Mononuclear cell (primary cell): ENCODE measurements around the gene SLC4A7. TPM values are rescaled to one million over a fixed set of nuclear protein-coding genes. Genes with fewer than 3 reads are reported as not detected.

Experiments used
- H3K27me3 ChIP-seq: 2 replicates; pipeline ENCODE4 v1.6.0; 2011; ENCODE audit warnings: low read length, control low read depth; ENCODE audit not compliant: insufficient read depth
- H3K4me1 ChIP-seq: 2 replicates; pipeline ENCODE4 v1.5.1; 2011; ENCODE audit warnings: mild to moderate bottlenecking, low read length, control low read depth; ENCODE audit not compliant: insufficient read depth
- H3K4me3 ChIP-seq: 2 replicates; pipeline ENCODE4 v1.5.1; 2011; ENCODE audit warnings: mild to moderate bottlenecking, low read length, moderate library complexity
- H3K9me3 ChIP-seq: 2 replicates; pipeline ENCODE4 v1.5.1; 2011; ENCODE audit warnings: low read depth, mild to moderate bottlenecking, control low read depth, low read length
- total RNA-seq: library from RNA; depleted of rRNA; stranded (reverse); fragments of >200 nt; gene quantifications from one replicate; pipeline ENCODE4 v1.2.3, GENCODE V29; 2012

Gene SLC4A7
- total RNA-seq, 1 donor, result 69.8 TPM

GRCh38 chr3:27504749-27505148 is 20.6 kb upstream of the SLC4A7 start:
- no peaks in the 10 kb centered on the region for H3K9me3 ChIP-seq

DNA sequence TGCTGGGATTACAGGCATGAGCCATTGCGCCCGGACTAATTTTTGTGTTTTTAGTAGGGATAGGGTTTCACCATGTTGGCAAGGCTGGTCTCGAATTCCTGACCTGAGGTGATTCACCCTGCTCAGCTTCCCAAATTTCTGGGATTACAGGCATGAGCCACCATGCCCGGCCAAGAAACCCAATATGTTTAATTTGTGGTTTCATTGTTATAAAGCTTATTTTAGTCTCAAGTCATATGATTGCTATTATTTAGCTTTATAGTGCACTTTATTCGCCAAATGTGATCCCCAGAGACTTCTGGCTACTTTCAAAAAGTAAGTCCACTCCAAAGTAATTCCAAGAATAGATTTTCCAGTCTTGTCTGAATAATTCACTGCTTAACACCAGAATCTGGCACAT is 19.3 kb upstream of the SLC4A7 start:
- H3K9me3 ChIP-seq, result no peaks in the 10 kb centered on the region
- H3K27me3 ChIP-seq, result no peaks in the 10 kb centered on the region
- H3K4me3 ChIP-seq, result no peak overlapping the region
- H3K4me1 ChIP-seq, result no peaks in the 10 kb centered on the region

More at GRCh38 chr3:27504749-27505148, 20.6 kb upstream of the SLC4A7 start:
- H3K27me3 ChIP-seq, result no peaks in the 10 kb centered on the region
- H3K4me3 ChIP-seq, result no peak overlapping the region
- H3K4me1 ChIP-seq, result peaks cover 10% of the 10 kb centered on the region

- no peaks in the 10 kb centered on the region for H3K4me1 ChIP-seq
- no peak overlapping the region for H3K4me3 ChIP-seq
- no peaks in the 10 kb centered on the region for H3K9me3 ChIP-seq
- H3K27me3 ChIP-seq, result no peaks in the 10 kb centered on the region
Observed at GRCh38 chr3:27501759-27502158, 17.6 kb upstream of the SLC4A7 start.

DNA sequence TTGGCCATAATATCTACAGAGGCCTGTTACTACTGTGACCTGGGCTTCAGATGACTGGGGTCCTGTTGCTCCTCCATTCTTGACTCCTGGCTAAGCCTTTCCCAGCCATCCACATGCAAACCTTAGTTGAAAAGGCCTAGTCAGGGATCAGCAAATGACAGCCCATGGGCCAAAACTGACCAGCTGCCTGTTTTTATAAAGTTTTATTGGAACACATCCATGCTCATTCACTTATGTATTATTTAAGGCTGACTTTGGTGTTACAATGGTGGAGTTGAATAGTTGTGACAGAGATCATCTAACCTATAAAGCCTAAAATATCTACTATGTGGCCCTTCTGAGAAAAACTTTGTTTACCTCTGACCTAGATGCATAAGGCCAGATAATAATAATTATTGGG is 16.8 kb upstream of the SLC4A7 start:
- Histone ChIP-seq H3K27me3 (no peaks in the 10 kb centered on the region), H3K9me3 (no peaks in the 10 kb centered on the region), H3K4me3 (no peak overlapping the region), H3K4me1 (no peaks in the 10 kb centered on the region)

DNA sequence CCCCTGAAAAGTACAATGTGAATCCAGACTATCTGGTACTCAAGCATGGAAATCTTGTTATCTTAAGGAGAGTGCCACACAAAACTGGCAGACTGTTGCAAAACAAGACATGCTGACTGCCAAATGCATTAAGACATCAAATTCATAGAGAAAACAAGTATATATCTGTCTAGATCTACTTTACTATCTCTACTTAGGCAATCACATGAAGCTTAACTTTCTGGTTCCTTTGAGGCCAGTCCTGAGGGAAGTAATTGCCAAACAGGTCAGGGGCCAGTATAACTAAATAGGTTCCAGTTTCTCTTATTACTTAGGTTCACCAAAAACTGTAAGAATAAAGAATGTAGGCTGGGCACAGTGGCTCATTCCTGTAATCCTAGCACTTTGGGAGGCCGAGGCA is 15.9 kb upstream of the SLC4A7 start:
- Histone ChIP-seq H3K9me3 (no peaks in the 10 kb centered on the region), H3K4me1 (no peaks in the 10 kb centered on the region), H3K27me3 (no peaks in the 10 kb centered on the region)

GRCh38 chr3:27494784-27495183 is 10.6 kb upstream of the SLC4A7 start:
- Histone ChIP-seq H3K9me3 (no peaks in the 10 kb centered on the region), H3K4me1 (no peaks in the 10 kb centered on the region), H3K27me3 (no peaks in the 10 kb centered on the region), H3K4me3 (no peak overlapping the region)

More for the DNA sequence above, 15.9 kb upstream of the SLC4A7 start:
- H3K4me3 ChIP-seq, result no peak overlapping the region

- no peaks in the 10 kb centered on the region for H3K9me3 ChIP-seq
- H3K4me3 ChIP-seq, result no peak overlapping the region
- no peaks in the 10 kb centered on the region for H3K27me3 ChIP-seq
- no peaks in the 10 kb centered on the region for H3K4me1 ChIP-seq
Observed at GRCh38 chr3:27488821-27489220, 4.6 kb upstream of the SLC4A7 start.

- no peaks in the 10 kb centered on the region for H3K27me3 ChIP-seq
- no peak overlapping the region for H3K4me3 ChIP-seq
- peaks cover 7% of the 10 kb centered on the region for H3K4me1 ChIP-seq
- H3K9me3 ChIP-seq, result no peaks in the 10 kb centered on the region
Observed at GRCh38 chr3:27487383-27487782, 3.2 kb upstream of the SLC4A7 start.

- Histone ChIP-seq H3K27me3 (no peaks in the 10 kb centered on the region), H3K4me3 (no peak overlapping the region), H3K9me3 (no peaks in the 10 kb centered on the region), H3K4me1 (peaks cover 16% of the 10 kb centered on the region)
Observed at GRCh38 chr3:27486336-27486735, 2.2 kb upstream of the SLC4A7 start.

- peaks cover 16% of the 10 kb centered on the region for H3K4me1 ChIP-seq
- no peak overlapping the region for H3K4me3 ChIP-seq
- H3K27me3 ChIP-seq, result no peaks in the 10 kb centered on the region
- H3K9me3 ChIP-seq, result no peaks in the 10 kb centered on the region
Observed at GRCh38 chr3:27485866-27486265, 1.7 kb upstream of the SLC4A7 start.

DNA sequence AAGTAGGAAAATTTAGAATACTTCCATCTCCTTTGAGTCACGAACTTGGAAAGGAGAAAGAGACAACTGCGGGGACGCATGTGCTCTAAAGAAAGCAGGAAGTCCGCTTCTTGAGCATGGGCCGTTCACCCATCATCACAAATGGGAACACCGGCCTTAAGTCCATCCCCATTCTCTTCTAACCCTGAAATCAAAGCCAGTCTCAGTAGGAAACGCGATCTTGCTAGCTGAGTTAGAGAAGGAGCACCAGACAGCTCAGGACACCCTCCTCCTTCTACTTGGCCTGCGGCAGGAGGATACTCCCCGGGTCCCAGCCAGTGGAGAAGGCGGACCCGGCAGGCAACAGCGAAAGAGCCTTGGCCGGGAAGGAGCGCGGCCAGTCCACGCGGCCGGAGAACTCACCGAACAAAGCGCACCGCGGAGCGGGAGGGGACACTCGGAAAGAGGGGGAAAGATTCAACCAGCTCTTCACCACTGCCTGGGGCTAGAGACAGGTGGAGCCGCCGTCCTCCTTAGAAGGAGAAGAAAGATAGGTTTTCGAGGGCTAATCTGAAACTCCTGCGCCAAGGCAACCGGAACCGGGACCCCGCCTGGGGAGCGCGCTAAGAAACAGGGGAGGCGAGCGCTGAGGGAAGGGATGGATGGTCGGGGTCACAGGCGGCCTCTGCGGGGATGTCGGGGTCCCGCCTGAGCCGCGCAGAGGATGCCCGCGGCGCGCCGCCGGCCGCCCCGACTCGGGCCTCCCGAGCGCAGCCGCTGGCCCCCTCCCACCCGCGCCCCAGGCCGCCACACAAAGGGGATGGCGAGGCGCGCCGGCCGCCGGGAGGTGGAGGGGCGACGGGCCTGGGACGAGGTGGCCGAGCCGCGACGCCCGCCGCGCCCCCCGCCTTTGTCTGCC is 818 bp downstream of the SLC4A7 start:
- H3K9me3 ChIP-seq, result no peaks in the 10 kb centered on the region
- H3K4me1 ChIP-seq, result peaks cover 40% of the 10 kb centered on the region
- H3K4me3 ChIP-seq, result peak overlapping the region; percentile 86
- H3K27me3 ChIP-seq, result no peaks in the 10 kb centered on the region

DNA sequence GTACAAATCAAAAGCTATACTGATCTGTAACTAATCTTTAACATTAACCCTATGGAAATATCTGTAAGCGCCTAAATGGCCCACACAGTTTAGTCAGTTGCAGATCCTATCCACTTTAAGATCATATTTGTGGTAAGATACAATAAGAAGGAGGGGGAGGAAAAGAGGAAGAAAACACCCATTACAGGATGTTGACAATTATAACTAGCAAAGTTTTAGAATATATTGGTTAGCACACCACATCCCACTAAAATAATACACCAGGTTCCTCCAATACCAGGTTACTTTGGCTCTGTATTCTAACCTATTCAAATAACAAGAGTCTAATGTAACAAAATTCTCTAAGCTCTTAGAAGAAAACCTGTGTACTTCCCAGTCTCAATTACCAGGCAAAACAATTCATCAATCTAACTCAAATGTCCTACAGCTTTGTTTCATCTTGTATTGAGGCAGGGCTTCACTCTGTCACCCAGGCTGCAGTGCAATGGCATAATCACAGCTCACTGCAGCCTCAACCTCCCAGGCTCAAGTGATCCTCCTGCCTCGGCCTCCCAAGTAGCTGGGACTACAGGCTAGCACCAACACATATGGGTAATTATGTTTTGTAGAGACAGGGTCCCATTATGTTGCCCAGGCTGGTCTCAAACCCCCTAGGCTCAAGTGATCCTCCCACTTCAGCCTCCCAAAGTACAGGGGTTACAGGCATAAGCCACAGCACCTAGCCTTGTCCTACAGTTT is 4.2 kb downstream of the SLC4A7 start:
- peaks cover 40% of the 10 kb centered on the region for H3K4me1 ChIP-seq
- H3K4me3 ChIP-seq, result no peak overlapping the region
- no peaks in the 10 kb centered on the region for H3K9me3 ChIP-seq
- no peaks in the 10 kb centered on the region for H3K27me3 ChIP-seq

DNA sequence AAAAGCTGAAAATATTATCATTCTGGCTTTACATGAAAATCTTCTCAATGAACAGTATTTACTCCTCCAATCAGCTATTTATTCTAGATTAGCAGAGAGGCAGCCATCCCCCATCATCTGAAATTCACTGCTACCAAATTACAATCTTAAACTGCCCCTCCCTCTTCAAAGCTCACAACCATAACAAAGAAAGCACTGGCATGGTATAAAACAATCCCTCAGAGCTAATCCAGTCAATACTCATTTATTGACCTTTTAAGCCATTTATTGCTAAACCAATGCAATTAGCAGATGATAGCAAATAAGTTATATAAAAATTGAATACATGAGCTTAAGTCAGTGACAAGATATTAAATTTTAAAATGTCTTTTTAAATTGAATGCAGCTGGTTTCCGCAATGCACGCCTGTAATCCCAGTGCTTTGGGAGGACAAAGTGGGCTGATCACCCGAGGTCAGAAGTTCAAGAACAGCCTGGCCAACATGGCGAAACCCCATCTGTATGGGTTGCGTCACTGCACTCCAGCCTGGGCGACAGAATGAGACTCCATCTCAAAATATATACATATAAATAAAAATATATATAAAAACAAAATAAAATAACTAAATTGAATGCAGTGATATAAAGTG is 12.1 kb downstream of the SLC4A7 start:
- Histone ChIP-seq H3K27me3 (no peaks in the 10 kb centered on the region), H3K4me1 (no peaks in the 10 kb centered on the region), H3K4me3 (no peak overlapping the region), H3K9me3 (no peaks in the 10 kb centered on the region)

DNA sequence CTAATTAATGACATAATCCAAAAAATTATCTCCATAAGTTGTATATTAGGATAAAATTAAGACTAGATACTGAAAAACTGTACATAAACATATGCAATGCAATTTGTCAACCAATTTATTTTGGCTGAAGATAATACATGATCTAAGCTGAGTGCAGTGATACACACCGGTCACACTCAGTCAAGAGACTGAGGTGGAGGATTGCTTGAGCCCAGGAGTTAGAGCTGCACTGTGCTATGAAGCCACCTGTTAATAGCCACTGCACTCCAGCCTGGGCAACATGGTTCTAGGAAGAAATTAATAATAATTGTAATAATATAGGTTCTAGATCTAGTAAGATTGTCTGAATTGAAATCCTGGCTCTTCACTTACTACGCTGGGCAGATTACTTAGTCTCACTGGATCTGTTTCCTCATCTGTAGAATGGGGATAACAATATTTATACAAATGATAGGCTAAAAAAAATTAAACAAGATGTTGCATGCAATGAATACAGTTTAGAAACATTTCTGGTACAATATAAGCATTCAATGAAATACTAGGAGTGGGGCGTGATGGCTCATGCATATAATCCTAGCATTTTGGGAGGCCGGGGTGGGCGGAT is 15.8 kb downstream of the SLC4A7 start:
- no peaks in the 10 kb centered on the region for H3K4me1 ChIP-seq
- H3K9me3 ChIP-seq, result no peaks in the 10 kb centered on the region
- no peak overlapping the region for H3K4me3 ChIP-seq
- no peaks in the 10 kb centered on the region for H3K27me3 ChIP-seq

- no peaks in the 10 kb centered on the region for H3K9me3 ChIP-seq
- no peaks in the 10 kb centered on the region for H3K4me1 ChIP-seq
- H3K27me3 ChIP-seq, result no peaks in the 10 kb centered on the region
- H3K4me3 ChIP-seq, result no peak overlapping the region
Observed at GRCh38 chr3:27467545-27467944, 16.6 kb downstream of the SLC4A7 start.
